ENCODE results near the gene DLGAP1. TPM values are rescaled to one million over a fixed set of nuclear protein-coding genes. Genes with fewer than 3 reads are reported as not detected.

The DLGAP1 gene
- total and polyA plus RNA-seq, 4 donors = 0.54 to 11.8 (median 3.1) TPM

DNA sequence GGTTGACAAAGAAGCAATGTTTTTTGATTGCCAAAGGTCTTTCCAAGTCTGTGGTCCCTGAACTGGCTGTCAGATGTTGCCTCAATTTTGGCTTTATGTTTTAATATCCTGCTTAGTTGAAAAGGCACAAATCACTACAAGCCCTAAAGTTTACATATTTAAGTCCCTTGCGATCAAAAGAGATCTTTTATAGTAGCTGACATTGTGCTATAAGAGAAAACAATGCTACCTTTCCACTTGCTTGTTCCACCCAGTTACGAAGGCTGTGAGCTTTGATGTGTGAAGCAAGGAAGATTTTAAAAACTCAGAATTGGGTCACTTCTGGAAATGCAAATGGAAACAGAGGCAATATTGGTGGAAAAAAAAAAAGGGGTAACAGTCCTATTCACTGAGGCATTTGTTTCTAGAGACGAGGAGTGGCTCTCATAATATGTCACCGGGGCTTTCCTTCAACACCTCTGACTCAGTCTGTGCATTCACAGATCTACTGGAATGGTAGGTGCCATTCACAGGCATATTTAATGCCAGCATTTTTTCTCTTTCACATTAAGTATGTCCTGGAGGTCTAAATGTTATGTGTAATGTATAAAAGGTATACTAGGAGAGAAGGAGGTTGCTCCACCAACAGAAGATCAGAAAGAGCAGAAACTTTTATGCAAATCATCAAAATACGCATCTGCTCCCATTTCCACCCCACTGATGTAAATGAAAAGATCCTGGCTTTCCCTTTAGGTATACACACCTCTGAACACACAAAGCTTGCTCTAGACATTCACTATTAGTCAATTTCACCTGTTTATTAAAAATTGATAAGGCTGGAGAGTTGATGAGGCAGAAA is 913.3 kb downstream of the DLGAP1 start:
- H3K9ac ChIP-seq (ENCODE audit: insufficient read depth in 1 of 2, low read length in 2 of 2) = no peak overlapping the region
- no peak for ATAC-seq (ENCODE audit: insufficient read depth, low FRiP score)

DNA sequence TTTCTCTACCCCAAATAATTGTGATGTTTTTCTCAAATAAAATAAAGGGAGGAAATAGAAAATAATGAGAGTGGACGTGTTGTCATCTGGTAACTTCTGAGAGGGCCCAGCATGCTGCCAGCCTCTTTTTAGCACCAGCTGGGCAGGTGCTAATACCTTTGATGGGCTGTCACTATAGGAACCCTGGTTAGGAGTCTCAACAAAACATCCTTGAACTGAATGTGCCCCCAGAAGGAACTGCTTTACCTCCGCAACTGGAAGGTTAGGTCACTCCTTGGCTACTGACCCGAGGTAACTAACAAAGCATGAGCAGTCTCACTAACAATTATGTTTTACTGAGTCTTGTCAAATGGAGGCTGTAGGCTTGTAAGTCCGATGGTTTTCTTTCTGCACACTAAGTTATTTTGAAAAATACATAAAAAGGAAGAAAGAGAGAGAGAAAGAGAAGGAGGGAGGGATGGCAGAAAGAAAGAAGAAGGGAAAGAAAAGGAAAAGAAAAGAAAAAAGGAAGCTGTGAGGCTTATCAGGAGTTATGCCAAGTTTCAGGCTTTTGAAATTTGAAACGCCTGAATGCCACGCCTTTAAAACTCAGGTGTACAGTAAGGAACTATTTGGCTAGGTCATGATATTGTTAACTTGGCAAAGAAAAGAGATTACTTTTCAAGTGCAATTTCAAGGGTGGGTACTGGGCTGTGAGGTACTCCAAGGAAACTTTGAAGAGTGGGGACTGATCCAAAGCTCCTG is 914.1 kb downstream of the DLGAP1 start:
- ATAC-seq (ENCODE audit: insufficient read depth, low FRiP score) (no peak), DNase-seq (peak; percentile 47 to 83 (median 61))
- Histone ChIP-seq H3K4me1 (ENCODE audit: control insufficient read depth in 5 of 5, insufficient read depth in 5 of 5, low read length in 5 of 5) (peaks cover 0 to 12% (median 5%) of the 10 kb centered on the region in 5 donors), H3K4me3 (no peak overlapping the region), H3K9me3 (ENCODE audit: control insufficient read depth in 4 of 4, insufficient read depth in 3 of 4, low read length in 3 of 4) (no peaks in the 10 kb centered on the region), H3K9ac (ENCODE audit: insufficient read depth in 1 of 2, low read length in 2 of 2) (no peak overlapping the region), H3K27ac (ENCODE audit: low read depth in 1 of 2, low read length in 1 of 2) (peak overlapping the region in 1 of 2 donors; percentile 39), H3K27me3 (ENCODE audit: control insufficient read depth in 3 of 3, insufficient read depth in 3 of 3, low read length in 2 of 3) (no peaks in the 10 kb centered on the region), H3K36me3 (ENCODE audit: control insufficient read depth in 4 of 4, insufficient read depth in 4 of 4, low read length in 4 of 4) (no peaks in the 10 kb centered on the region)
- TF ChIP-seq, protein P1, sequence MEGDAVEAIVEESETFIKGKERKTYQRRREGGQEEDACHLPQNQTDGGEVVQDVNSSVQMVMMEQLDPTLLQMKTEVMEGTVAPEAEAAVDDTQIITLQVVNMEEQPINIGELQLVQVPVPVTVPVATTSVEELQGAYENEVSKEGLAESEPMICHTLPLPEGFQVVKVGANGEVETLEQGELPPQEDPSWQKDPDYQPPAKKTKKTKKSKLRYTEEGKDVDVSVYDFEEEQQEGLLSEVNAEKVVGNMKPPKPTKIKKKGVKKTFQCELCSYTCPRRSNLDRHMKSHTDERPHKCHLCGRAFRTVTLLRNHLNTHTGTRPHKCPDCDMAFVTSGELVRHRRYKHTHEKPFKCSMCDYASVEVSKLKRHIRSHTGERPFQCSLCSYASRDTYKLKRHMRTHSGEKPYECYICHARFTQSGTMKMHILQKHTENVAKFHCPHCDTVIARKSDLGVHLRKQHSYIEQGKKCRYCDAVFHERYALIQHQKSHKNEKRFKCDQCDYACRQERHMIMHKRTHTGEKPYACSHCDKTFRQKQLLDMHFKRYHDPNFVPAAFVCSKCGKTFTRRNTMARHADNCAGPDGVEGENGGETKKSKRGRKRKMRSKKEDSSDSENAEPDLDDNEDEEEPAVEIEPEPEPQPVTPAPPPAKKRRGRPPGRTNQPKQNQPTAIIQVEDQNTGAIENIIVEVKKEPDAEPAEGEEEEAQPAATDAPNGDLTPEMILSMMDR (IDR thresholded peaks at IDR 0.05; ENCODE audit: control extremely low read depth, extremely low read depth) = no peak
- WGBS, 2 donors = 60 to 71% methylated on average over 6 of the region's 6 CpGs

More for the DNA sequence above, 913.3 kb downstream of the DLGAP1 start:
- H3K36me3 ChIP-seq (ENCODE audit: control insufficient read depth in 4 of 4, insufficient read depth in 4 of 4, low read length in 4 of 4) = no peaks in the 10 kb centered on the region
- no peak overlapping the region for H3K27ac ChIP-seq (ENCODE audit: low read depth in 1 of 2, low read length in 1 of 2)
- H3K9me3 ChIP-seq (ENCODE audit: control insufficient read depth in 4 of 4, insufficient read depth in 3 of 4, low read length in 3 of 4) = no peaks in the 10 kb centered on the region
- 67 to 86% methylated on average over 5 of the region's 5 CpGs for WGBS, 2 donors
- H3K27me3 ChIP-seq (ENCODE audit: control insufficient read depth in 3 of 3, insufficient read depth in 3 of 3, low read length in 2 of 3) = no peaks in the 10 kb centered on the region
- DNase-seq = no peak
- no peak overlapping the region for H3K4me3 ChIP-seq
- peaks cover 0 to 12% (median 5%) of the 10 kb centered on the region in 5 donors for H3K4me1 ChIP-seq (ENCODE audit: control insufficient read depth in 5 of 5, insufficient read depth in 5 of 5, low read length in 5 of 5)
- TF ChIP-seq, protein P1 (IDR thresholded peaks at IDR 0.05; ENCODE audit: control extremely low read depth, extremely low read depth) = no peak

DNA sequence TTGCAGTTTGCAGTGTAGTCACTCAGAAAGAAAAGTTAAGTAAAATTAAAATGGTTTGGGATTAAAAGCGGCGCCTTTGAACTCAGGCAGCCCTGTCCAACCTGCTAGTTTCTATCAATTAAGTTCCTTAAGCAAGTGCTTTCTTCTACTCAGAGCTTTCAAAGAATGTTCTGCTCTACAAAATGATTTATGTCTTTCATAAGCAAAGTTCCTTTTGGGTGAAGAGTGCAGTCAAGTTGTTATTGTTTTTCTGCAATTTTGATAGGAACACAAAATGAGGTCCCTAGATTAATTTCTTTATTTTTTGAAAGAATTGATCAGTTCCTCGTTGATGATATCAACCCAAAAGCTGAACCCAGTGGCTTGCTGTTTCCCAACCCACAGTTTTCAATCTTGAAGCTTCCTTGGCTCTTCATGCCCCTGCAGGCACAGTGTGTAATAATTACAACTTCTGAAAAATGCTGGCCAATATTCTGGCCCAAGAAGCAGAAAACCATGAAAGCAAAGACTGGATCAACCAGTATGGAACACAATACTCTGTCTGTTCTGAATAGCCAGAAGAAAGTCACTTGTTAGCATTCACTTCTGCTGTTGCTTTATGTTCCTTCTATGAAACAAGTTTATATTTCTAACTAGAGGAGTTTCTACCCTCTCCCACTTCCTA is 916.0 kb downstream of the DLGAP1 start:
- Histone ChIP-seq H3K9ac (ENCODE audit: insufficient read depth in 1 of 2, low read length in 2 of 2) (no peak overlapping the region), H3K9me3 (ENCODE audit: control insufficient read depth in 4 of 4, insufficient read depth in 3 of 4, low read length in 3 of 4) (no peaks in the 10 kb centered on the region), H3K27me3 (ENCODE audit: control insufficient read depth in 3 of 3, insufficient read depth in 3 of 3, low read length in 2 of 3) (no peaks in the 10 kb centered on the region), H3K4me1 (ENCODE audit: control insufficient read depth in 5 of 5, insufficient read depth in 5 of 5, low read length in 5 of 5) (peaks cover 0 to 12% (median 5%) of the 10 kb centered on the region in 5 donors), H3K4me3 (no peak overlapping the region), H3K36me3 (ENCODE audit: control insufficient read depth in 4 of 4, insufficient read depth in 4 of 4, low read length in 4 of 4) (no peaks in the 10 kb centered on the region), H3K27ac (ENCODE audit: low read depth in 1 of 2, low read length in 1 of 2) (no peak overlapping the region)
- DNase-seq = peak in 2 of 3 donors; percentile 31 to 39
- TF ChIP-seq, protein P1 (IDR thresholded peaks at IDR 0.05; ENCODE audit: control extremely low read depth, extremely low read depth) = no peak
- ATAC-seq (ENCODE audit: insufficient read depth, low FRiP score) = no peak
- WGBS, 2 donors = 69 to 80% methylated on average over 3 of the region's 3 CpGs

Data from lung (tissue), 12 donors.